Stimulated activated CD8-positive, alpha-beta memory T cell treated with anti-CD3 and anti-CD28 coated beads, Interleukin-12 subunit alpha, Interleukin-12 subunit beta, amount 100 ng/mL, for 1 hour (primary cell): Measurements from ENCODE around the gene CALML4.
"Not testable (repeated sequence)": the region's sequence is repeated elsewhere in the genome, so short reads cannot be mapped to it uniquely, and the experiment has no call there.

ENCODE experiments used
- DNase-seq: peaks from one replicate; pipeline ENCODE4 v3.0.0-alpha.2; 2020; ENCODE audit warnings: low read depth

The CALML4 gene

GRCh38 chr15:68208136-68208535 is 3.0 kb upstream of the CALML4 start:
- no peak for DNase-seq

- DNase-seq: no peak
Observed at GRCh38 chr15:68207176-68207935, 2.2 kb upstream of the CALML4 start.

- no peak for DNase-seq
Observed at GRCh38 chr15:68206711-68207151, 1.6 kb upstream of the CALML4 start.

- no peak for DNase-seq
Observed at GRCh38 chr15:68205954-68206539, 915 bp upstream of the CALML4 start.

- no peak for DNase-seq
Observed at GRCh38 chr15:68205558-68205944, 419 bp upstream of the CALML4 start.

GRCh38 chr15:68204361-68204760 is 771 bp downstream of the CALML4 start:
- no peak for DNase-seq

- DNase-seq: no peak
Observed at GRCh38 chr15:68203956-68204355, 1.2 kb downstream of the CALML4 start.

- DNase-seq: no peak
Observed at GRCh38 chr15:68203486-68203885, 1.6 kb downstream of the CALML4 start.

GRCh38 chr15:68202994-68203393 is 2.1 kb downstream of the CALML4 start:
- DNase-seq: not testable (repeated sequence)

- DNase-seq: no peak
Observed at GRCh38 chr15:68201879-68202261, 3.3 kb downstream of the CALML4 start.

GRCh38 chr15:68201153-68201878 is 3.8 kb downstream of the CALML4 start:
- DNase-seq: no peak

- DNase-seq: no peak
Observed at GRCh38 chr15:68200016-68200861, 4.9 kb downstream of the CALML4 start.

GRCh38 chr15:68199340-68199739 is 5.8 kb downstream of the CALML4 start:
- no peak for DNase-seq

- no peak for DNase-seq
Observed at GRCh38 chr15:68197661-68198437, 7.3 kb downstream of the CALML4 start.

- no peak for DNase-seq
Observed at GRCh38 chr15:68197170-68197492, 8.0 kb downstream of the CALML4 start.

- no peak for DNase-seq
Observed at GRCh38 chr15:68196445-68197169, 8.5 kb downstream of the CALML4 start.

- DNase-seq: no peak
Observed at GRCh38 chr15:68195336-68196112, 9.6 kb downstream of the CALML4 start.

GRCh38 chr15:68192804-68193486 is 12.2 kb downstream of the CALML4 start:
- no peak for DNase-seq

GRCh38 chr15:68192117-68192516 is 13.0 kb downstream of the CALML4 start:
- DNase-seq: no peak

- DNase-seq: no peak
Observed at GRCh38 chr15:68191555-68191954, 13.6 kb downstream of the CALML4 start.
